GM13977 (cell line): ENCODE measurements around the gene KCNV2.

Source experiments
- DNase-seq: peaks from one replicate; pipeline ENCODE4 v3.0.0; 2012; ENCODE audit warnings: low spot score
- in situ Hi-C: fragments of 300-500 bp; cut with MboI; formaldehyde crosslinking; loops from one replicate; pipeline ENCODE4 v1.12.0; 2022; ENCODE audit warnings: low sequenced_read_pairs, low pct_unique_long_range_greater_than_20kb, mixed read lengths, inconsistent platforms; ENCODE audit not compliant: unreplicated experiment
- TF ChIP-seq, protein P1 (sequence below): IDR thresholded peaks from 2 replicates; pipeline ENCODE4 v1.5.1; 2012; ENCODE audit warnings: mild to moderate bottlenecking, control low read depth; ENCODE audit not compliant: insufficient read depth; ENCODE audit errors: extremely low read depth, missing control alignments

The KCNV2 gene

DNA sequence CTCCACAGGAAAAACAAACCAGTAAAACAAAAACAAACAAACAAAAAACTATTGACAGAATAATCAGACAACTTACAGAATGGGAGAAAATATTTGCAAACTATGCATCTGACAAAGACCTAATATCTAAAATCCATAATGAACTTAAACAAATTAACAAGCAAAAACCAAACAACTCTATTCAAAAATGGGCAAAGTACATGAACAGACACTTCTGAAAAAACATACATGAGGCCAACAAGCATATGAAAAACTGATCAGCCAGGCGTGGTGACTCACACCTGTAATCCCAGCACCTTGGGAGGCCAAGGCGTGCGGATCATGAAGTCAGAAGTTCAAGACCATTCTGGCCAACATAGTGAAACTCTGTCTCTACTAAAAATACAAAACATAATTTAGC is 60.1 kb downstream of the KCNV2 start:
- in situ Hi-C loops: no loop called here
- no peak for DNase-seq
- TF ChIP-seq, protein P1, sequence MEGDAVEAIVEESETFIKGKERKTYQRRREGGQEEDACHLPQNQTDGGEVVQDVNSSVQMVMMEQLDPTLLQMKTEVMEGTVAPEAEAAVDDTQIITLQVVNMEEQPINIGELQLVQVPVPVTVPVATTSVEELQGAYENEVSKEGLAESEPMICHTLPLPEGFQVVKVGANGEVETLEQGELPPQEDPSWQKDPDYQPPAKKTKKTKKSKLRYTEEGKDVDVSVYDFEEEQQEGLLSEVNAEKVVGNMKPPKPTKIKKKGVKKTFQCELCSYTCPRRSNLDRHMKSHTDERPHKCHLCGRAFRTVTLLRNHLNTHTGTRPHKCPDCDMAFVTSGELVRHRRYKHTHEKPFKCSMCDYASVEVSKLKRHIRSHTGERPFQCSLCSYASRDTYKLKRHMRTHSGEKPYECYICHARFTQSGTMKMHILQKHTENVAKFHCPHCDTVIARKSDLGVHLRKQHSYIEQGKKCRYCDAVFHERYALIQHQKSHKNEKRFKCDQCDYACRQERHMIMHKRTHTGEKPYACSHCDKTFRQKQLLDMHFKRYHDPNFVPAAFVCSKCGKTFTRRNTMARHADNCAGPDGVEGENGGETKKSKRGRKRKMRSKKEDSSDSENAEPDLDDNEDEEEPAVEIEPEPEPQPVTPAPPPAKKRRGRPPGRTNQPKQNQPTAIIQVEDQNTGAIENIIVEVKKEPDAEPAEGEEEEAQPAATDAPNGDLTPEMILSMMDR: no peak

GRCh38 chr9:2778816-2779215 is 61.5 kb downstream of the KCNV2 start:
- TF ChIP-seq, protein P1: no peak
- no peak for DNase-seq
- in situ Hi-C loops: no loop called here
